Measurements from ENCODE around the gene BRD4.

The BRD4 gene

DNA sequence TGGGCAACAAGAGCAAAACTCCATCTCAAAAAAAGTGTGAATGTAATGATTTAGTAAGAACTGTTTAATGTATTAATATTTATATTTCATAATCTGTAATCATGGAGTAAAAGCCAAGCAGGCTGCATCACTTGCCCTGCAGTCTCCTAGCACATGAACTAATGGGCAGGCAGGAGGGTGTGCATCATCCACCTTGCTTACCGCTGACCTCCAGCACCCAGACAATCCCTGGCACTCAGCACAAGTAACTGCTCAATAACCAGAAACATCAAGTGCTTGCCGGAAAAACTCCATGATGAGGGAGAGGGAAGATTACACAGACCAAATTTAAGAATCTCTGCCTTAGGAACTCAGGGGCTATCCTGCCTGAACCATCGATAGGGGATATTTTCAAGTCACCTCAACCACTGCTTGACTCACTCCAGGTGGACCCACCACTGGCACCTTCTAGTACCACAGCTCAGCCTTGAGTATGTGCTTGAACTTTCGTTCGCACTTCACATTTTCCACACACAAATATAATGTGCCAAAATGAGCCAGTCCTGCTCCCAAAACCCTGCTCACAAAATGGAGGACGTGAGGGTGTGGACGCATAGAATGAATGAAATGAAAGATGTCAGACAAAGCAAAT is 18.6 kb downstream of the BRD4 start:
- DNase-seq (ENCODE audit: low read depth): no peak

DNA sequence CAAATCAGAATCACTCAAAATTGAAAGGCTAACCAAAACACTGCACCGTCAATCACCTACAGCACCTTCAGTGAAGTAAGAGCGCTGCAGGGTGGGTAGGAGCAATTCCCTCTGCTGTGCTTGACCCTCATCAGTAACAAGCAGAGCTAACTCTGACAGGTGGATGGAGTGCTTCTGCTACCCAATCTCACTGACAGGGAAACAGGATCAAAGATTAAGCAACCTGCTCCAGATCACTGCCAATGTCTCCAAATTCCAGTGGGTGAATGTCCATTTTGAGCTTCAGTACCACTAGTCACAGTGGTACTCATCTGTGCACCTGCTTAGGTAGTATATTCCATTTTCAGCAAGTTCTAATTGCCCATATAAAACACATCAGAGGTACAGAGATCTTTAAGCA is 25.2 kb downstream of the BRD4 start:
- no peak for DNase-seq (ENCODE audit: low read depth)

- DNase-seq (ENCODE audit: low read depth): no peak
Observed at GRCh38 chr19:15305582-15306334, 26.6 kb downstream of the BRD4 start.

- no peak for DNase-seq (ENCODE audit: low read depth)
Observed at GRCh38 chr19:15304140-15304705, 28.1 kb downstream of the BRD4 start.

DNA sequence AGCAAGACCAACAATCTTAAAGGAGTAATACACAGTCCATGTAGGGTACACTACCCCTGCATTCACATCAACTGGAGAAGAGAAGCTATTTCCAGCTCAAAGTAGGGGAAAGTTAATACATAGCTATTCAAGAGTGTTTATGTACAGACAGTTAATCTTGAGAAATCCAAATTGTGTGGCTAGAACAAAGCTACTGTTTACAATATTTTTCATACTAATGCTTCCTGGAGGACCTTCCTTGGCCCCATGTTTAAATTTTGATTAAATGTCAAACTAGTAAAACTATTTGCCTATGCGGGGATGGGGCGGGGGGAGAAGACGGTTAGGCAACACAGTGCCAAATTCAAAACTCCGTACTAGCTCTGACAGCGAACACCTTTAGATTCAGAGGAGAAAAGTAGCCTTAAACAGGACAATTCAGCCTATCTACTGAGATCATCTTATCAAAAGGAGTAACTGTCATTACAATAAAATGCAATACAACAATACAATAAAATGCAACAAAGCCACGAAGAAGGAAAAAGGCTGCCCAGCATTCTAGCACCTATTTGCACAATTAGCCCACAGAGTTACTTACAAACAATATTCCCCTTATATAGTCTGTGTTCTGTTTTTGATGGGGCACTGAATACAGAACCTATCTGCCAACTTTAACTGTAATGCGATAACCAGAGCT is 29.1 kb downstream of the BRD4 start:
- DNase-seq (ENCODE audit: low read depth): no peak

DNA sequence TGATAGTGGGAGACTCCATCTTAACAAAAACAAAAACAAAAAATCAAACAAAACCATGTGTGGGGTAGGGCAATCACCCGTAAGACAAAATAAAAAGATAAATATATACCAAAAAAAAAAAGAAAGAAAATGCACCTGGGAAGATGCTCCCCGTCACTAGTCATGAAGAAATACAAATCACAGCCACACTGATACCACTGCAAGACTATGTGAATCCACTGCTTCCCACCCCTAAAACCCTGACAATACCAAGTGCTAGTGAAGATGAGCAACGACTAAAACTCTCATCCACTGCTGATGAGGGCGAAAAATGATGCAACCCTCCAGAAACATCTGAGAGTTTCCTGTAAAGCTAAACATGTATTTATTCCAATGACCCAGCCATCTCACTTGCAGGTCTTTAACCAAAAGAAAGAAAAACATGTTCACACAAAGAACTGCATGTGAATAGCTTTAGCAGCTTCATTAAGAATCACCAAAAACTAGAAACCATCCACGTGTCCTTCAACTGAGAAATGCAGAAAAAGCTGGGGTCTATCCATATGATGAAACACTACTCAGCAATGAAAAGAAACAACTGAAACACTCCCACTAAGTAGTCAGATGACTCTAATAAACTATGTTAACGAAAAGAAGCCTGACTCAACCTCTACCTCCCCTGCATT is 31.7 kb downstream of the BRD4 start:
- no peak for DNase-seq (ENCODE audit: low read depth)

- DNase-seq (ENCODE audit: low read depth): no peak
Observed at GRCh38 chr19:15299568-15300409, 32.5 kb downstream of the BRD4 start.

DNA sequence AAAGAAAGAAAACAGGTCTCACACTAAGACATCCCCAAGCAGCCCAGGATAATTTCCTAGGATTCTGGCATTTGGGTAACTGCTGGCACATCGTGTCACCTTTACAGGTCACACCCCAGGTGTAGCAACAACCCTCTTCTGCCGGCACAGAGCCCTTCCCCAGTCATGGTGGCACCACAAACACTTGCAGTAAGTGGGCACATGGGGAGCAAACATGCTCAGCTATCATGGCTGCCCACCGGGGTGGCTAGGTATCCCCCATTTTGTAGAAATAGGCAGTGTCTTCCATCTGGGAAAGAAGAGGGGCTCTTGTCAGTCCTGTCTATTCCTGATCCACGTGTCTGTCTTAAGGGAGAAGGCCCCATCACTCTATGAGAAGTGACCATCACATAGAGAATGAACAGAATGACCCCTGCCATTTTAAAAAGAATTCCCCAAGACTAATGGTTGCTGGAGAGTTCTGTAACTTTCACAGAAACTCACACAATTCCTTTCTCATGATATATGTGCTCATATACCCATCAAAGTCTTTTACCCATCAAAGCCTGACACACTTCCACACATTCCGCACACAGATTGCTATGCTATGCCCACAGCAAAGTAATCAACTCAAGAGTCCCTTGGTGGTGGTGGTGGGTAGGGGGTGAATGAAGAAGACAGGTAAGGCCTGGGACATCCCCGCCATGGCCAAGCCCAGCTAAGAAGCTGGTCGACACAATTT is 33.3 kb downstream of the BRD4 start:
- DNase-seq (ENCODE audit: low read depth): no peak

- DNase-seq (ENCODE audit: low read depth): no peak
Observed at GRCh38 chr19:15297416-15298224, 34.7 kb downstream of the BRD4 start.

- DNase-seq (ENCODE audit: low read depth): no peak
Observed at GRCh38 chr19:15296841-15297415, 35.4 kb downstream of the BRD4 start.

- no peak for DNase-seq (ENCODE audit: low read depth)
Observed at GRCh38 chr19:15296353-15296752, 36.0 kb downstream of the BRD4 start.

GRCh38 chr19:15294561-15294990 is 37.8 kb downstream of the BRD4 start:
- DNase-seq (ENCODE audit: low read depth): no peak

DNA sequence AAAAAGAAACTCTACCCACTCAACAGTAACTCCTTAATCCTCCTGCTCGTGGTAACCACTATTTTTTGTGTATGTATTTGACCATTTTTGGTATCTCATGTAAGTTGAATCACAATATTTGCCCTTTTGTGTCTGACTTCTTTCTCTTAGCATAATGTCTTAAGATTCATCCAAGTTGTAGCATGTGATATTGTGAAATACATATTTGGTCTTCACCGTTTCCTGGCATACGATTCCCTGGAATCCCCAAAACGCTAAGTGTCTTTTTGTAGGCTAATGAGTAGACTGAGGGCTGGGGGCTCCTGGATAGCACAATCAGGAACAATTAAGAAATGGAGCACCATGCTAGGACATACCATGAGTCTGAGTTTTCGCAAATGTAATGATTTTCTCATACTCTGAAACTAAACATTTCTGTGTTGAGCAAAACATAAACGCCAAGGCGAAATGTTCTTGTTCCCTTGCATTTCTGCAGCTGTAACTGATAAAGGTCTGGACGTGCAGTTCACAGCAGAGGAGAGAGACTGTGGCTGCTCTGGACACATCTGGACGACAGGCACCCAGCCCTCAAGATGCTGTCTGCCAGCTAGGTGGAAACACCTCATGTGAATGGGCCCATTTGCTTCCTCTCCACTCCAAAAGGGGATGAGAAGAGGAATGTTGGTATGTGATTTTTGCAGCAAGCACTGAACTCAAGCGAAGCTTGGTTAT is 38.4 kb downstream of the BRD4 start:
- DNase-seq (ENCODE audit: low read depth): no peak

- DNase-seq (ENCODE audit: low read depth): no peak
Observed at GRCh38 chr19:15292847-15293582, 39.3 kb downstream of the BRD4 start.

DNA sequence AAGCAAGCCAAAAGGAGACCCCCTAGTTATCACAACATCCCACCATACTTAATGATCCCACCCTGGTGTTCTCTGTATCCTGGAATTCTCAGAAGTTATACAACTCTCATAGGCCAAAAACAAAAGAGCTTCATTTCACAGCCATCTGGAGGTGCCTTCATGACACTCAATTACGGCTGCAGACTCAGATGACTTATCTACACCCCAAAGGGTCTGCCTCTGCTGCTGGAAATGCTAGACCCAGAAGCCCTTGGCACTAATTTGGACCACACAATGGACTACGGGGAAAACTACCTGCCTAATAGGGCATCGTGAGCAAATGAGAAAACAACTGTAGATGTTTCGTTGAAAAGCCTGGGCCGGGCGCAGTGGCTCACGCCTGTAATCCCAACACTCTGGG is 40.2 kb downstream of the BRD4 start:
- DNase-seq (ENCODE audit: low read depth): no peak

DNA sequence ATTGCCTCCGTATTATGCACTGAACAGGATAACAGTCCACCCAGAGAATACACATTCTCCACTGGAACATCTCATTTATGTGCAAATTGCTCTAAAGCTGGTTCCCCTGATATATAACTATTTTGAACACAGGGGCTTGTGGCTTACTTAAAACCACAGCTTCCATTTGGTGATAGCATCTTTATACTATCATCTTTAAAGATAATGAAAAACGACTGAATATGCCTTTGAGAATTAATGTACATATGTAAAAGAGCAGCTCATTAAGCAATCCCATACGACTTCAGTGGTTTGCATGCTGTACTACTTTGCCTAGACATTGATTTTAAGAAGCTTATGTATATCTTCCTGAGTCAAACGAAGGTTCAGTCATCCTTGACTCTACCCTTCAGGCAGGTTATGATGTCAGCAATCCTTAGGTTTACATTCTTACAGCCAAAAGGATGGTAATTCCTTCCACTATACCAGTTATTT is 40.8 kb downstream of the BRD4 start:
- no peak for DNase-seq (ENCODE audit: low read depth)

DNA sequence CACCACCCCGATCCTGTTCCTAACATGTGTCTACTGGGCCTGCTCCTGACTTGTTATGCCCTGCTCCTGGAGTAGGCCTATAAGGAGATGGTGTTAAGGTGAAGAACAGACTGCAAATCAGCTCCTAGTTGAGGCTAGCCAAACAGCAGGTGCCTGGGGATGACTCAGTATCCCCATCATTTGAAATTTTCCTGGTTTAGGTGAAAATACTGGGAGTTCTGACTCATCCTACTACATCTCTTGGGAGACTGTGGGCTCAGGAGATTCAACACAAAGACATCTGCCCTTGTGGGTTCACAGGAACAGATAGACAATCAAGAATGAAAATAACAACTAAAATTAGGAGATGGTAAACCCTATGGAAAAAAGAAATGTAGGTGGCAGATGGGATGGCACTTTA is 41.2 kb downstream of the BRD4 start:
- no peak for DNase-seq (ENCODE audit: low read depth)

- no peak for DNase-seq (ENCODE audit: low read depth)
Observed at GRCh38 chr19:15290166-15290565, 42.2 kb downstream of the BRD4 start.
